HCT116 (cell line): ENCODE measurements around the gene PRRT1. TPM values are rescaled to one million over a fixed set of nuclear protein-coding genes. Genes with fewer than 3 reads are reported as not detected.
"Not testable (repeated sequence)": the region's sequence is repeated elsewhere in the genome, so short reads cannot be mapped to it uniquely, and the experiment has no call there.

Experiments used
- ATAC-seq: fragments of 200-7000 bp; cut with Tn5 transposase; 2 replicates; pipeline ENCODE4 v1.9.1; 2020; ENCODE audit warnings: mild to moderate bottlenecking, moderate library complexity
- BruUV-seq: library from RNA; stranded (reverse); fragments of 400-500 nt; replicated peaks from 2 replicates; lab custom pipeline; 2021; lab: Mats Ljungman, UMichigan
- CTCF ChIA-PET: fragments of 300-600 bp; sonication (Branson Sonifier 250); formaldehyde crosslinking; loops from one replicate; lab custom pipeline; 2021; ENCODE audit warnings: antibody characterized with exemption; lab: Charles Lee
- POLR2A ChIA-PET: fragments of 300-600, 350-600 bp; sonication (Branson Sonifier 250); formaldehyde crosslinking; loops from one replicate; lab custom pipeline; 2021; ENCODE audit warnings: antibody characterized with exemption; lab: Charles Lee
- RAD21 ChIA-PET, 2 experiments: fragments of 300-600 bp; sonication (Branson Sonifier 250); formaldehyde crosslinking; loops; one replicate each; lab custom pipeline; 2023; ENCODE audit warnings: low total read pairs in 2 of 2; ENCODE audit not compliant: uncharacterized antibody in 2 of 2, unreplicated experiment in 2 of 2, low non-redundant PET in 1 of 2; lab: Charles Lee
- DNase-seq: peaks from one replicate; pipeline ENCODE4 v3.0.0-alpha.2; 2010; ENCODE audit warnings: low read depth, low spot score
- H2AFZ ChIP-seq: fragments of 200-600 bp; shearing (Covaris generic), sonication (generic); 2 replicates; pipeline ENCODE4 v1.6.1; 2017; ENCODE audit warnings: low read depth, mixed run types, mixed read lengths, antibody characterized with exemption, low read length; ENCODE audit not compliant: poor library complexity, severe bottlenecking
- H3K27ac ChIP-seq: 2 replicates; pipeline ENCODE4 v1.5.1; 2012; ENCODE audit warnings: low read depth, low read length
- H3K27me3 ChIP-seq: fragments of 200-600 bp; sonication (generic); 2 replicates; pipeline ENCODE4 v1.6.1; 2016; ENCODE audit warnings: mixed run types, low read length, mixed read lengths; ENCODE audit not compliant: insufficient read depth
- H3K36me3 ChIP-seq, 2 experiments: fragments of 200-500 bp in 1 of 2; fragments of 200-600 bp in 1 of 2; sonication (Bioruptor generic) in 1 of 2; sonication (generic) in 1 of 2; 2 replicates each; pipeline versions ENCODE4 v1.5.1 to v1.6.1; 2014 to 2016; ENCODE audit warnings: low read length in 2 of 2, inconsistent platforms in 1 of 2, mixed read lengths in 1 of 2, mixed run types in 1 of 2; ENCODE audit not compliant: insufficient read depth in 2 of 2, control insufficient read depth in 1 of 2
- H3K4me1 ChIP-seq, 2 experiments: fragments of 200-600 bp in 1 of 2; sonication (generic) in 1 of 2; 2 replicates each; pipeline versions ENCODE4 v1.5.1 to v1.6.1; 2012 to 2017; ENCODE audit warnings: low read length in 2 of 2, inconsistent platforms in 1 of 2, mild to moderate bottlenecking in 1 of 2, mixed read lengths in 1 of 2, mixed run types in 1 of 2, moderate library complexity in 1 of 2; ENCODE audit not compliant: insufficient read depth in 2 of 2, control insufficient read depth in 1 of 2
- H3K4me2 ChIP-seq: fragments of 200-600 bp; sonication (generic); 2 replicates; pipeline ENCODE4 v1.6.1; 2017; ENCODE audit warnings: mixed run types, low read length, mixed read lengths
- H3K4me3 ChIP-seq, 2 experiments: fragments of 200-600 bp in 1 of 2; sonication (generic) in 1 of 2; replicated peaks in 1 of 2; 2 replicates each; pipeline ENCODE4 v1.5.1; 2011 to 2016; ENCODE audit warnings: low read length in 2 of 2, control low read depth in 1 of 2, low read depth in 1 of 2, mild to moderate bottlenecking in 1 of 2, mixed read lengths in 1 of 2, mixed run types in 1 of 2
- H3K79me2 ChIP-seq: fragments of 200-600 bp; sonication (generic); 2 replicates; pipeline ENCODE4 v1.6.1; 2017; ENCODE audit warnings: mild to moderate bottlenecking, mixed run types, low read length, moderate library complexity, mixed read lengths; ENCODE audit not compliant: insufficient read depth
- H3K9ac ChIP-seq: fragments of 200-600 bp; sonication (generic); 2 replicates; pipeline ENCODE4 v1.6.1; 2016; ENCODE audit warnings: low read length, mixed read lengths
- H3K9me2 ChIP-seq: fragments of 200-600 bp; sonication (generic), shearing (Covaris generic); 2 replicates; pipeline ENCODE4 v1.6.1; 2017; ENCODE audit warnings: mixed run types, mild to moderate bottlenecking, moderate library complexity; ENCODE audit not compliant: insufficient read depth
- H3K9me3 ChIP-seq, 2 experiments: fragments of 200-500 bp in 1 of 2; fragments of 200-600 bp in 1 of 2; sonication (Bioruptor generic) in 1 of 2; sonication (generic) in 1 of 2; 2 replicates each; pipeline ENCODE4 v1.6.1; 2014 to 2017; ENCODE audit warnings: low read length in 2 of 2, mixed read lengths in 2 of 2, inconsistent platforms in 1 of 2, low read depth in 1 of 2, mild to moderate bottlenecking in 1 of 2, mixed run types in 1 of 2, moderate library complexity in 1 of 2; ENCODE audit not compliant: control insufficient read depth in 1 of 2, insufficient read depth in 1 of 2
- H4K20me1 ChIP-seq: fragments of 200-600 bp; sonication (generic), shearing (Covaris generic); 2 replicates; pipeline ENCODE4 v1.6.1; 2017; ENCODE audit warnings: mixed run types, mild to moderate bottlenecking, moderate library complexity; ENCODE audit not compliant: insufficient read depth
- ATF3 ChIP-seq: IDR thresholded peaks from 2 replicates; pipeline ENCODE4 v1.6.1; 2012
- CBX3 ChIP-seq: IDR thresholded peaks from 2 replicates; pipeline ENCODE4 v1.6.1; 2012; ENCODE audit warnings: low read depth
- CEBPB ChIP-seq: IDR thresholded peaks from 2 replicates; pipeline ENCODE4 v1.6.1; 2012; ENCODE audit warnings: low read depth
- EGR1 ChIP-seq: IDR thresholded peaks from 2 replicates; pipeline ENCODE4 v1.6.1; 2012; ENCODE audit warnings: low read depth
- ELF1 ChIP-seq: IDR thresholded peaks from 2 replicates; pipeline ENCODE4 v1.6.1; 2012; ENCODE audit warnings: low read depth, borderline replicate concordance
- EZH2 ChIP-seq: fragments of 200-600 bp; sonication (generic); IDR thresholded peaks from 2 replicates; pipeline ENCODE4 v1.6.1; 2017; ENCODE audit warnings: antibody characterized with exemption, mixed run types
- JUND ChIP-seq: IDR thresholded peaks from 2 replicates; pipeline ENCODE4 v1.6.1; 2012
- MAX ChIP-seq: IDR thresholded peaks from 2 replicates; pipeline ENCODE4 v1.6.1; 2012
- POLR2A ChIP-seq: IDR thresholded peaks from 2 replicates; pipeline ENCODE4 v1.7.0; 2011; ENCODE audit warnings: borderline replicate concordance; ENCODE audit not compliant: insufficient read depth, insufficient read length; ENCODE audit errors: extremely low read depth
- RAD21 ChIP-seq: IDR thresholded peaks from 2 replicates; pipeline ENCODE4 v1.6.1; 2012; ENCODE audit warnings: low read depth, mild to moderate bottlenecking
- REST ChIP-seq: IDR thresholded peaks from 2 replicates; pipeline ENCODE4 v1.6.1; 2012; ENCODE audit warnings: low read depth
- SP1 ChIP-seq: IDR thresholded peaks from 2 replicates; pipeline ENCODE4 v1.6.1; 2012; ENCODE audit warnings: low read depth
- SRF ChIP-seq: IDR thresholded peaks from 2 replicates; pipeline ENCODE4 v1.6.1; 2012; ENCODE audit warnings: low read depth
- TCF7L2 ChIP-seq: IDR thresholded peaks from 2 replicates; pipeline ENCODE4 v1.7.0; 2011; ENCODE audit warnings: borderline replicate concordance, inconsistent platforms; ENCODE audit not compliant: insufficient read depth, insufficient read length; ENCODE audit errors: extremely low read depth
- YY1 ChIP-seq: IDR thresholded peaks from 2 replicates; pipeline ENCODE4 v1.6.1; 2011; ENCODE audit warnings: low read length, low read depth, moderate library complexity, mild to moderate bottlenecking; ENCODE audit not compliant: insufficient replicate concordance; ENCODE audit errors: extremely low read depth
- ZNF274 ChIP-seq: fragments of 200-500 bp; sonication (Bioruptor generic); IDR thresholded peaks from 2 replicates; pipeline ENCODE4 v1.6.1; 2014; ENCODE audit warnings: mild to moderate bottlenecking, low read depth, low read length, inconsistent platforms
- intact Hi-C: fragments of 100-400 bp; cut with micrococcal nuclease; formaldehyde crosslinking; loops from 2 replicates; pipeline ENCODE4 v1.10.0; 2022
- total RNA-seq: library from RNA; stranded (reverse); gene quantifications from one replicate; pipeline ENCODE4 v1.2.1, GENCODE V29; 2021; ENCODE audit not compliant: unreplicated experiment

Gene PRRT1
- total RNA-seq, 1 experiment from 2014 or later = 6.1 TPM

GRCh38 chr6:32187009-32187709 is 35.4 kb upstream of the PRRT1 start:
- Histone ChIP-seq H3K9ac (no peak overlapping the region), H3K9me2 (no peaks in the 10 kb centered on the region), H3K27ac (peak overlapping the region; percentile 44), H3K4me3 (no peak overlapping the region), H3K79me2 (peaks cover 13% of the 10 kb centered on the region), H4K20me1 (no peaks in the 10 kb centered on the region), H3K36me3 (peaks cover 3 to 10% of the 10 kb centered on the region in 2 experiments; a peak in 2 of 4 replicates), H3K9me3 (no peaks in the 10 kb centered on the region), H3K27me3 (no peaks in the 10 kb centered on the region), H2AFZ (no peak overlapping the region), H3K4me1 (peaks cover 12 to 52% of the 10 kb centered on the region in 2 experiments)
- intact Hi-C loops = no loop called here
- DNase-seq (no peak), ATAC-seq (no peak)
- POLR2A ChIA-PET = no interaction called here
- BruUV-seq = no TSS peak
- RAD21 ChIA-PET = no interaction called here
- CTCF ChIA-PET = no interaction called here
- no peak for TF ChIP-seq CEBPB
- TF ChIP-seq CBX3 = no peak
- no peak for TF ChIP-seq SP1
- TF ChIP-seq ELF1 = no peak
- no peak for TF ChIP-seq YY1
- no peak for TF ChIP-seq REST
- TF ChIP-seq EZH2 = no peak
- TF ChIP-seq POLR2A = no peak
- no peak for TF ChIP-seq TCF7L2
- TF ChIP-seq MAX = no peak
- TF ChIP-seq ATF3 = no peak
- no peak for TF ChIP-seq JUND
- no peak for TF ChIP-seq RAD21
- TF ChIP-seq ZNF274 = no peak
- TF ChIP-seq EGR1 = no peak
- no peak for TF ChIP-seq SRF
- TF ChIP-seq, all 23 proteins: peak for 0
- H3K4me2 ChIP-seq = no peak overlapping the region

- BruUV-seq, H3K9me3 ChIP-seq, RAD21 ChIA-PET, ATAC-seq, H3K27me3 ChIP-seq, H3K9ac ChIP-seq, H4K20me1 ChIP-seq, DNase-seq, H2AFZ ChIP-seq, H3K4me3 ChIP-seq, intact Hi-C loops, H3K9me2 ChIP-seq: not testable (repeated sequence)
- Histone ChIP-seq H3K4me2 (0 out of 2 replicates have a peak overlapping the region, but pooled peaks have one; percentile 35), H3K36me3 (peaks cover 5 to 10% of the 10 kb centered on the region in 2 experiments; a peak in 3 of 4 replicates), H3K79me2 (peaks cover 13% of the 10 kb centered on the region), H3K27ac (peak overlapping the region; percentile 44; the same call in 1 of the 2 replicates), H3K4me1 (peaks cover 12 to 43% of the 10 kb centered on the region in 2 experiments)
- ChIA-PET CTCF (interaction anchor here (1.3 kb wide), 1 partner anchor 9 kb away, joined by 4 read pairs; no protein-coding TSS in a partner anchor), POLR2A (interaction anchor here (0.7 to 1.2 kb wide), 3 partner anchors 9 to 607 kb away, joined by 3 to 11 read pairs (median 5); partner anchors contain the start of gene FKBPL)
Observed at GRCh38 chr6:32186151-32186840, 34.6 kb upstream of the PRRT1 start.
